H9 (cell line): Measurements from ENCODE around the gene GNB3. TPM values are rescaled to one million over a fixed set of nuclear protein-coding genes. Genes with fewer than 3 reads are reported as not detected.

Experiments
- DNase-seq: peaks from one replicate; pipeline ENCODE4 v3.0.0-alpha.2; 2017
- H2AFZ ChIP-seq: one replicate; pipeline ENCODE4 v1.6.1; 2013; ENCODE audit warnings: mild to moderate bottlenecking, low read length, control low read depth, moderate library complexity
- H2AK5ac ChIP-seq: 2 replicates; pipeline ENCODE4 v1.6.1; 2013; ENCODE audit warnings: low read length, control low read depth, mixed read lengths; ENCODE audit not compliant: insufficient read length
- H2BK120ac ChIP-seq: one replicate; pipeline ENCODE4 v1.6.1; 2013; ENCODE audit warnings: low read depth, mild to moderate bottlenecking, low read length, control low read depth, inconsistent platforms; ENCODE audit not compliant: poor library complexity, severe bottlenecking
- H2BK12ac ChIP-seq: 2 replicates; pipeline ENCODE4 v1.6.1; 2013; ENCODE audit warnings: low read length, control low read depth, mixed read lengths, low read depth; ENCODE audit not compliant: insufficient read length
- H2BK15ac ChIP-seq: 2 replicates; pipeline ENCODE4 v1.6.1; 2013; ENCODE audit warnings: low read depth, low read length, control low read depth
- H2BK20ac ChIP-seq: one replicate; pipeline ENCODE4 v1.6.1; 2013; ENCODE audit warnings: low read depth, mild to moderate bottlenecking, low read length, control low read depth, inconsistent platforms; ENCODE audit not compliant: poor library complexity, severe bottlenecking
- H2BK5ac ChIP-seq: 2 replicates; pipeline ENCODE4 v1.6.1; 2013; ENCODE audit warnings: low read length, control low read depth, mixed read lengths; ENCODE audit not compliant: insufficient read length
- H3K14ac ChIP-seq: 2 replicates; pipeline ENCODE4 v1.6.1; 2013; ENCODE audit warnings: low read length, control low read depth; ENCODE audit not compliant: insufficient read depth
- H3K18ac ChIP-seq: 2 replicates; pipeline ENCODE4 v1.6.1; 2013; ENCODE audit warnings: low read depth, mild to moderate bottlenecking, mixed read lengths, low read length, control low read depth; ENCODE audit not compliant: insufficient read length
- H3K23ac ChIP-seq: 2 replicates; pipeline ENCODE4 v1.6.1; 2013; ENCODE audit warnings: low read length, control low read depth, mixed read lengths, low read depth; ENCODE audit not compliant: insufficient read length
- H3K23me2 ChIP-seq: 2 replicates; pipeline ENCODE4 v1.6.1; 2013; ENCODE audit warnings: low read depth, mild to moderate bottlenecking, mixed read lengths, low read length, control low read depth; ENCODE audit not compliant: insufficient read length, poor library complexity, severe bottlenecking
- H3K27ac ChIP-seq: 2 replicates; pipeline ENCODE4 v1.5.1; 2013; ENCODE audit warnings: low read length, control low read depth, mixed read lengths, low read depth; ENCODE audit not compliant: insufficient read length
- H3K27me3 ChIP-seq: 2 replicates; pipeline ENCODE4 v1.6.1; 2013; ENCODE audit warnings: low read length, control low read depth, inconsistent platforms; ENCODE audit not compliant: insufficient read depth
- H3K4ac ChIP-seq: 2 replicates; pipeline ENCODE4 v1.6.1; 2013; ENCODE audit warnings: low read depth, mild to moderate bottlenecking, control low read depth, inconsistent platforms, low read length, moderate library complexity
- H3K4me1 ChIP-seq: 2 replicates; pipeline ENCODE4 v1.6.1; 2013; ENCODE audit warnings: low read length, control low read depth, inconsistent platforms; ENCODE audit not compliant: insufficient read depth
- H3K4me2 ChIP-seq: 2 replicates; pipeline ENCODE4 v1.6.1; 2013; ENCODE audit warnings: low read length, control low read depth, mixed read lengths; ENCODE audit not compliant: insufficient read length, insufficient read depth
- H3K56ac ChIP-seq: 2 replicates; pipeline ENCODE4 v1.6.1; 2013; ENCODE audit warnings: low read depth, mild to moderate bottlenecking, mixed read lengths, low read length, control low read depth; ENCODE audit not compliant: insufficient read length
- H3K79me1 ChIP-seq: 2 replicates; pipeline ENCODE4 v1.6.1; 2013; ENCODE audit warnings: low read depth, mild to moderate bottlenecking, moderate library complexity, low read length, control low read depth, inconsistent platforms; ENCODE audit not compliant: insufficient read depth, poor library complexity, severe bottlenecking
- H3K79me2 ChIP-seq: 2 replicates; pipeline ENCODE4 v1.6.1; 2013; ENCODE audit warnings: low read length, control low read depth, inconsistent platforms; ENCODE audit not compliant: insufficient read depth
- H3K9ac ChIP-seq: 2 replicates; pipeline ENCODE4 v1.6.1; 2013; ENCODE audit warnings: low read length, control low read depth, mixed read lengths; ENCODE audit not compliant: insufficient read length; ENCODE audit errors: extremely low read depth
- H3K9me3 ChIP-seq: one replicate; pipeline ENCODE4 v1.6.1; 2013; ENCODE audit warnings: low read depth, low read length, inconsistent platforms; ENCODE audit not compliant: control insufficient read depth
- H3T11ph ChIP-seq: one replicate; pipeline ENCODE4 v1.6.1; 2013; ENCODE audit warnings: mild to moderate bottlenecking, low read length, control low read depth, inconsistent platforms
- H4K20me1 ChIP-seq: one replicate; pipeline ENCODE4 v1.6.1; 2013; ENCODE audit not compliant: control insufficient read depth, insufficient read length, insufficient read depth
- H4K5ac ChIP-seq: 2 replicates; pipeline ENCODE4 v1.6.1; 2013; ENCODE audit warnings: low read depth, mild to moderate bottlenecking, mixed read lengths, low read length, control low read depth; ENCODE audit not compliant: insufficient read length
- H4K8ac ChIP-seq: replicated peaks from 2 replicates; pipeline ENCODE4 v1.6.1; 2013; ENCODE audit warnings: low read length, control low read depth, mixed read lengths, low read depth; ENCODE audit not compliant: insufficient read length
- H4K91ac ChIP-seq: 2 replicates; pipeline ENCODE4 v1.6.1; 2013; ENCODE audit warnings: low read depth, mild to moderate bottlenecking, moderate library complexity, mixed read lengths, low read length, control low read depth; ENCODE audit not compliant: insufficient read length
- H3K27ac Mint-ChIP-seq, 3 experiments: 2 replicates in 2 of 3; 3 replicates in 1 of 3; pipeline ENCODE4 v1.8.0; 2020 to 2021; ENCODE audit warnings: mixed read lengths in 3 of 3, mild to moderate bottlenecking in 1 of 3, moderate library complexity in 1 of 3
- H3K27me3 Mint-ChIP-seq: 2 replicates; pipeline ENCODE4 v1.8.0; 2021; ENCODE audit warnings: low read depth, mild to moderate bottlenecking, moderate library complexity, mixed read lengths
- H3K36me3 Mint-ChIP-seq, 3 experiments: 2 replicates in 2 of 3; 3 replicates in 1 of 3; pipeline ENCODE4 v1.8.0; 2020 to 2021; ENCODE audit warnings: low read depth in 3 of 3, mixed read lengths in 3 of 3; ENCODE audit not compliant: insufficient read depth in 1 of 3
- H3K4me1 Mint-ChIP-seq, 2 experiments: 2 replicates each; pipeline ENCODE4 v1.8.0; 2020; ENCODE audit warnings: mixed read lengths in 2 of 2
- H3K4me3 Mint-ChIP-seq, 2 experiments: 2 replicates in 1 of 2; 3 replicates in 1 of 2; pipeline ENCODE4 v1.8.0; 2020 to 2021; ENCODE audit warnings: mild to moderate bottlenecking in 2 of 2, mixed read lengths in 2 of 2, moderate library complexity in 1 of 2
- H3K9me3 Mint-ChIP-seq, 2 experiments: 2 replicates in 1 of 2; 3 replicates in 1 of 2; pipeline ENCODE4 v1.8.0; 2020; ENCODE audit warnings: mild to moderate bottlenecking in 2 of 2, mixed read lengths in 2 of 2, moderate library complexity in 1 of 2
- WGBS: extraction: QIAGEN DNeasy Blood & Tissue Kit; methylation state at CpG from one replicate; pipeline ENCODE4 v1.1.7; 2013; ENCODE audit warnings: missing lambda C conversion rate, low lambda C conversion rate, mixed read lengths; ENCODE audit not compliant: insufficient read length; ENCODE audit errors: extremely low coverage; 5-methylcytosine and 5-hydroxymethylcytosine counted together
- total RNA-seq: library from RNA; stranded (reverse); gene quantifications from 2 replicates; pipeline ENCODE4 v1.2.1, GENCODE V29; 2021
- TF ChIP-seq, protein P1 (sequence below): fragments of 200-600 bp; sonication (generic); conservative IDR thresholded peaks from 3 replicates; pipeline ENCODE4 v1.8.0; 2021; ENCODE audit warnings: antibody characterized with exemption, mild to moderate bottlenecking

Gene GNB3
- total RNA-seq, 1 experiment from 2014 or later = 17.3 TPM

DNA sequence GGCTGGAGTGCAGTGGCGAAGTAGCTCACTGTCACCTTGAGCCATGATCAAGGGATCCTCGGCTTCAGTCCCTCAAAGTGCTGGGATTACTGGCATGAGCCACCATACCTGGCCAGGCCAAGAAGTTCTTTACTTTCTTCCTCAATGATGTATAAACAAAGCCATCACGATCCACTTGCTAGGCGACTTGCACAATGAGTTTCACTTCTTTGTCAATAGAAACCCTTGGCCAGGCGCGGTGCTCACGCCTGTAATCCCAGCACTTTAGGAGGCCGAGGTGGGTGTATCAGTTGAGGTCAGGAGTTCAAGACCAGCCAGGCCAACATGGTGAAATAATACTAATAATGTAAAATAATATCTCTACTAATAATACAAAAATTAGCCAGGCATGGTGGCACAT is 46.7 kb downstream of the GNB3 start:
- Histone ChIP-seq H2BK15ac (no peak overlapping the region), H4K91ac (no peak overlapping the region), H2BK12ac (no peak overlapping the region), H3K14ac (no peak overlapping the region), H3K4me1 (peaks cover 5% of the 10 kb centered on the region; the same call in 1 of the 2 replicates), H4K5ac (no peak overlapping the region), H3K23ac (no peak overlapping the region), H2BK20ac (no peak overlapping the region), H2AK5ac (no peak overlapping the region), H3K79me2 (no peaks in the 10 kb centered on the region), H3K56ac (no peak overlapping the region), H3K4me2 (no peak overlapping the region), H2BK5ac (no peak overlapping the region), H4K20me1 (no peaks in the 10 kb centered on the region), H3K27ac (no peak overlapping the region), H3K9me3 (no peaks in the 10 kb centered on the region), H2BK120ac (no peak overlapping the region), H3K27me3 (no peaks in the 10 kb centered on the region), H4K8ac (no peak overlapping the region), H3K4ac (no peak overlapping the region), H2AFZ (no peak overlapping the region), H3K79me1 (no peaks in the 10 kb centered on the region), H3T11ph (no peak overlapping the region), H3K9ac (no peak overlapping the region), H3K23me2 (peaks cover 6% of the 10 kb centered on the region), H3K18ac (no peak overlapping the region)
- DNase-seq = no peak
- Mint-ChIP-seq H3K27me3 (no peaks in the 10 kb centered on the region), H3K27ac (peak overlapping the region in 2 of 3 experiments; percentile 28 to 72; a peak in 1 of 7 replicates), H3K4me1 (peaks cover 38 to 50% of the 10 kb centered on the region in 2 experiments), H3K36me3 (peaks cover 0 to 31% (median 29%) of the 10 kb centered on the region in 3 experiments; a peak in 5 of 7 replicates), H3K4me3 (no peak overlapping the region; a peak in 1 of 5 replicates), H3K9me3 (peaks cover 0 to 3% of the 10 kb centered on the region in 2 experiments; a peak in 2 of 5 replicates)
- TF ChIP-seq, protein P1, sequence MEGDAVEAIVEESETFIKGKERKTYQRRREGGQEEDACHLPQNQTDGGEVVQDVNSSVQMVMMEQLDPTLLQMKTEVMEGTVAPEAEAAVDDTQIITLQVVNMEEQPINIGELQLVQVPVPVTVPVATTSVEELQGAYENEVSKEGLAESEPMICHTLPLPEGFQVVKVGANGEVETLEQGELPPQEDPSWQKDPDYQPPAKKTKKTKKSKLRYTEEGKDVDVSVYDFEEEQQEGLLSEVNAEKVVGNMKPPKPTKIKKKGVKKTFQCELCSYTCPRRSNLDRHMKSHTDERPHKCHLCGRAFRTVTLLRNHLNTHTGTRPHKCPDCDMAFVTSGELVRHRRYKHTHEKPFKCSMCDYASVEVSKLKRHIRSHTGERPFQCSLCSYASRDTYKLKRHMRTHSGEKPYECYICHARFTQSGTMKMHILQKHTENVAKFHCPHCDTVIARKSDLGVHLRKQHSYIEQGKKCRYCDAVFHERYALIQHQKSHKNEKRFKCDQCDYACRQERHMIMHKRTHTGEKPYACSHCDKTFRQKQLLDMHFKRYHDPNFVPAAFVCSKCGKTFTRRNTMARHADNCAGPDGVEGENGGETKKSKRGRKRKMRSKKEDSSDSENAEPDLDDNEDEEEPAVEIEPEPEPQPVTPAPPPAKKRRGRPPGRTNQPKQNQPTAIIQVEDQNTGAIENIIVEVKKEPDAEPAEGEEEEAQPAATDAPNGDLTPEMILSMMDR = no peak
- no CpG with 5 or more reads among the region's 8 CpGs for WGBS
